Measurements from ENCODE around the gene UGT3A1.

DNA sequence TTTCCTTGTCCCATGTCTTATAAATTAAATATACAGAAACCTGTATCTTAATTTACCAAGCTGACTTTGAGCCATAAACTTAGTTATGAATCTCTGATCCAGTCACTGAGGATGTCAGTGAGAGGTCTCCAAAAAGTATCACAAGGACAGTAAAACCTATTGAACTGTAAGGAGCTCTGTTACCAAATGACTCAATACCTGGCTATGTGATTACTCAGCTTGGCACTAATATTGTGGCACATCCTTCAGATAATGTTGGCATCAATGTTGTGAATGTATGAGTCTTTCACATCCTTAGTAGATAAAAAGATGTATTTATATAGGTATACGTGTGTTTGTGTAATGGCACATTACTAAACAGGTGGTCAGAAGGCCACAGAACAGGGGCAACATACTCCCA is 34.8 kb downstream of the UGT3A1 start:
- TF ChIP-seq POLR2A (IDR thresholded peaks at IDR 0.05), result no peak
- TF ChIP-seq, protein P1, sequence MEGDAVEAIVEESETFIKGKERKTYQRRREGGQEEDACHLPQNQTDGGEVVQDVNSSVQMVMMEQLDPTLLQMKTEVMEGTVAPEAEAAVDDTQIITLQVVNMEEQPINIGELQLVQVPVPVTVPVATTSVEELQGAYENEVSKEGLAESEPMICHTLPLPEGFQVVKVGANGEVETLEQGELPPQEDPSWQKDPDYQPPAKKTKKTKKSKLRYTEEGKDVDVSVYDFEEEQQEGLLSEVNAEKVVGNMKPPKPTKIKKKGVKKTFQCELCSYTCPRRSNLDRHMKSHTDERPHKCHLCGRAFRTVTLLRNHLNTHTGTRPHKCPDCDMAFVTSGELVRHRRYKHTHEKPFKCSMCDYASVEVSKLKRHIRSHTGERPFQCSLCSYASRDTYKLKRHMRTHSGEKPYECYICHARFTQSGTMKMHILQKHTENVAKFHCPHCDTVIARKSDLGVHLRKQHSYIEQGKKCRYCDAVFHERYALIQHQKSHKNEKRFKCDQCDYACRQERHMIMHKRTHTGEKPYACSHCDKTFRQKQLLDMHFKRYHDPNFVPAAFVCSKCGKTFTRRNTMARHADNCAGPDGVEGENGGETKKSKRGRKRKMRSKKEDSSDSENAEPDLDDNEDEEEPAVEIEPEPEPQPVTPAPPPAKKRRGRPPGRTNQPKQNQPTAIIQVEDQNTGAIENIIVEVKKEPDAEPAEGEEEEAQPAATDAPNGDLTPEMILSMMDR (IDR thresholded peaks at IDR 0.05), result no peak

All from lower leg skin (tissue), 3 donors.